Epithelial cell of esophagus (primary cell): ENCODE results near the gene AMMECR1.

Experiments used
- DNase-seq: peaks from one replicate; pipeline ENCODE4 v3.0.0; 2010; ENCODE audit warnings: low read depth
- H3K4me3 ChIP-seq: 2 replicates; pipeline ENCODE4 v1.5.1; 2011; ENCODE audit warnings: mild to moderate bottlenecking, low read length, control low read depth
- CTCF ChIP-seq: IDR thresholded peaks from 2 replicates; pipeline ENCODE4 v1.5.1; 2011; ENCODE audit warnings: low read depth, mild to moderate bottlenecking, low read length, control low read depth, inconsistent platforms; ENCODE audit not compliant: insufficient read depth; ENCODE audit errors: missing control alignments

Gene AMMECR1

GRCh38 chrX:110317820-110318663 is at the start of gene AMMECR1:
AMMECR1 (minus strand) TSS chrX:110318085; CDS start chrX:110318071, 14 bp downstream.
- no peak for TF ChIP-seq CTCF
- peak within 1 kb of the TSS; percentile 71 for H3K4me3 ChIP-seq
- DNase-seq = peak; percentile 79

GRCh38 chrX:110363244-110363643 is 45.4 kb upstream of the AMMECR1 start:
- no peak for DNase-seq
- H3K4me3 ChIP-seq = no peak overlapping the region
- TF ChIP-seq CTCF = no peak

- TF ChIP-seq CTCF = no peak
- DNase-seq = no peak
- H3K4me3 ChIP-seq = no peak overlapping the region
Measured at GRCh38 chrX:110359273-110359672, 41.4 kb upstream of the AMMECR1 start.

- H3K4me3 ChIP-seq = no peak within 1 kb of the TSS
- TF ChIP-seq CTCF = no peak
- no peak for DNase-seq
Measured at GRCh38 chrX:110358548-110358947, 40.7 kb upstream of the AMMECR1 start, which contains the start of gene RTL9. RTL9 (plus strand) TSS chrX:110358848; CDS start chrX:110450618, 91,770 bp downstream.

GRCh38 chrX:110346681-110347080 is 28.8 kb upstream of the AMMECR1 start:
- peak; percentile 18 for TF ChIP-seq CTCF
- H3K4me3 ChIP-seq = no peak overlapping the region
- DNase-seq = peak; percentile 18

- peak; percentile 74 for DNase-seq
- TF ChIP-seq CTCF = no peak
- no peak overlapping the region for H3K4me3 ChIP-seq
Measured at GRCh38 chrX:110341189-110342035, 23.5 kb upstream of the AMMECR1 start.
